Right lobe of liver (tissue), 6 donors: ENCODE measurements around the gene OGFOD3. TPM values are rescaled to one million over a fixed set of nuclear protein-coding genes. Genes with fewer than 3 reads are reported as not detected.
A peak's percentile ranks its signal among the peaks of the same experiment; 100 is the strongest.

Experiments used
- ATAC-seq, 4 donors: fragments of 200-7000 bp; cut with Tn5 transposase; one replicate each; pipeline ENCODE4 v1.9.1; 2020; ENCODE audit warnings: mild to moderate bottlenecking in 4 of 4, moderate library complexity in 4 of 4
- DNase-seq, 3 donors: peaks; one replicate each; pipeline ENCODE4 v3.0.0-alpha.2; 2020
- H3K27ac ChIP-seq, 3 donors: fragments of 200-600 bp; one replicate each; pipeline ENCODE4 v1.8.0; 2022
- H3K27me3 ChIP-seq, 2 donors: fragments of 200-600 bp; one replicate each; pipeline ENCODE4 v1.8.0; 2022
- H3K36me3 ChIP-seq, 4 donors: fragments of 200-600 bp; sonication (generic) in 1 of 4; one replicate each; pipeline versions ENCODE4 v1.5.1 to v1.8.0; 2017 to 2022; ENCODE audit warnings: control low read depth in 1 of 4
- H3K4me1 ChIP-seq, 4 donors: fragments of 200-600 bp; sonication (generic) in 1 of 4; one replicate each; pipeline versions ENCODE4 v1.5.1 to v1.8.0; 2017 to 2022; ENCODE audit warnings: control low read depth in 1 of 4
- H3K4me3 ChIP-seq, 3 donors: fragments of 200-600 bp; one replicate each; pipeline ENCODE4 v1.8.0; 2022
- H3K9me3 ChIP-seq, 4 donors: fragments of 200-600 bp; sonication (generic) in 1 of 4; one replicate each; pipeline versions ENCODE4 v1.5.1 to v1.8.0; 2017 to 2022; ENCODE audit warnings: control low read depth in 1 of 4
- POLR2A ChIP-seq: fragments of 450-650 bp; IDR thresholded peaks from one replicate; pipeline ENCODE4 v1.6.1; 2017; ENCODE audit warnings: antibody characterized with exemption, mild to moderate bottlenecking
- WGBS: methylation state at CpG from one replicate; pipeline ENCODE4 v1.1.6; 2018; ENCODE audit warnings: low coverage, low lambda C conversion rate; ENCODE audit not compliant: insufficient coverage; ENCODE audit errors: missing lambda C conversion rate; 5-methylcytosine and 5-hydroxymethylcytosine counted together
- intact Hi-C, 2 donors: fragments of 100-400 bp; cut with DNase I; formaldehyde crosslinking; loops; one replicate each; pipeline versions ENCODE4 v1.11.2 to v1.14.1; 2022
- total RNA-seq, 6 experiments: library from RNA; depleted of rRNA in 2 of 6; stranded (reverse); fragments of >200 nt in 2 of 6; fragmentation: NEBNext Ultra II Directional in 3 of 6; extraction: Animal tissue kit (Norgen Biotek cat#: 25700) in 3 of 6; gene quantifications; one replicate each; pipeline versions ENCODE4 v1.1.0 to v1.2.4, GENCODE V29; 2016 to 2023
- TF ChIP-seq, protein P1 (sequence below), 4 donors: fragments of 200-600 bp in 3 of 4; fragments of 450-650 bp in 1 of 4; IDR thresholded peaks; one replicate each; pipeline versions ENCODE4 v1.5.1 to v1.8.0; 2016 to 2022; ENCODE audit warnings: antibody characterized with exemption in 4 of 4, mild to moderate bottlenecking in 2 of 4
- donor health status: DM: no; HTN: yes; CAD: no.
- donor health status: DM: no; HTN: no; CAD: no.
- donor health status: DM: no; HTN: no; CAD: no.
- donor health status: DM: no; HTN: yes; CAD: no.
- donor health status: DM: no; HTN: yes; CAD: no.

OGFOD3 gene
- total RNA-seq, 6 experiments from 2014 or later, result 13.5 to 23.4 (median 16.2) TPM

DNA sequence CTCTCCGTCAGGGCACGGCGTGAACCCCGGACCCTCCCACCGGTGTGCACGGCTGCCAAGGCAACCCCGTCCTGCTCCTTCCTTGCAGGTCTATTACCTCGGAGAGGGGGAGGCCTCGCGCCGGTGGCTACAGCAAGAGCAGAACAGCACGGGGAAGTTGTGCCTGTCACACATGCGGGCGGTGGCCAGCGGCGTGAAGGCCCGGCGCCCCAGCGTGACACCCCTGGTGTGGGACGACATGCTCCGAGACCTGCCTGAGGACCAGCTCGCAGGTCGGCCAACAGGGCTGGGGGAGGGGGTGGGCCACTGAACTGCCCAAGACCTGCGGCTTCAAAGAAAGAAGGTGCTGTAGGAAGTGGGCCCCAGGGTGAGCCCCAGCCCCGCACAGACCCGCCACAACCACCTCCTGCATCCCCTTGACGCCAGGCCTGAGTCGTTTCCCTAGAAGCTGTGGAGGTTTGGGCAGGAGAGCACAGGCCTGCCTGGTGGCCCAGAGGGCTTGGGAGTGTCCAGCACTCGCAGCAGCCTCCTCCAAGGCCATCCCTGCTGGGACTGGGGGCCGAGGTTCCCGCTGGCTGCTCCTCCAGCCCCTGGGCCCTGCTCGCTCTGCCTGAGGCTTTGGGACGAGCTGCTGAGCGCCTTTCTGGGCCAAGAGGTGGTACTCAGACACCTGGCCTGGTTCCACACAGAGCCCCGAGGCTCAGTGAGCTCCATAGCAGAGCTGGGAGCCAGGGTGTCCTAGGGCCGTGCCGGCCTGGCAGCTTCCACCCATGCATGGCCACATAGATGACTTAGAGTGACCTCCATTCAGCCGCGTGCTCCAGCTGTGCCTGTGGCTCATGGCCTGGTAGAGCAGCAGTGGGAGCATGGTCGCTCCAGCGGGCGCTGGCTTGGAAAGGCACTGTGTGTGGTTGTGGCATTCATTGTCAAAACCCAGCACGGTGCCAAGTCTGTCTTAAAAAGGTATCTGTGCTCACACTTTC, 17.5 kb upstream of the OGFOD3 start:
- intact Hi-C loops, result no loop called here
- H3K27ac ChIP-seq, result no peak overlapping the region
- no peaks in the 10 kb centered on the region for H3K27me3 ChIP-seq
- no peaks in the 10 kb centered on the region for H3K9me3 ChIP-seq
- H3K4me1 ChIP-seq, result peaks cover 0 to 3% (median 0%) of the 10 kb centered on the region in 4 donors
- no peaks in the 10 kb centered on the region for H3K36me3 ChIP-seq
- H3K4me3 ChIP-seq, result no peak overlapping the region
- no CpG with 5 or more reads among the region's 43 CpGs for WGBS
- TF ChIP-seq, protein P1, sequence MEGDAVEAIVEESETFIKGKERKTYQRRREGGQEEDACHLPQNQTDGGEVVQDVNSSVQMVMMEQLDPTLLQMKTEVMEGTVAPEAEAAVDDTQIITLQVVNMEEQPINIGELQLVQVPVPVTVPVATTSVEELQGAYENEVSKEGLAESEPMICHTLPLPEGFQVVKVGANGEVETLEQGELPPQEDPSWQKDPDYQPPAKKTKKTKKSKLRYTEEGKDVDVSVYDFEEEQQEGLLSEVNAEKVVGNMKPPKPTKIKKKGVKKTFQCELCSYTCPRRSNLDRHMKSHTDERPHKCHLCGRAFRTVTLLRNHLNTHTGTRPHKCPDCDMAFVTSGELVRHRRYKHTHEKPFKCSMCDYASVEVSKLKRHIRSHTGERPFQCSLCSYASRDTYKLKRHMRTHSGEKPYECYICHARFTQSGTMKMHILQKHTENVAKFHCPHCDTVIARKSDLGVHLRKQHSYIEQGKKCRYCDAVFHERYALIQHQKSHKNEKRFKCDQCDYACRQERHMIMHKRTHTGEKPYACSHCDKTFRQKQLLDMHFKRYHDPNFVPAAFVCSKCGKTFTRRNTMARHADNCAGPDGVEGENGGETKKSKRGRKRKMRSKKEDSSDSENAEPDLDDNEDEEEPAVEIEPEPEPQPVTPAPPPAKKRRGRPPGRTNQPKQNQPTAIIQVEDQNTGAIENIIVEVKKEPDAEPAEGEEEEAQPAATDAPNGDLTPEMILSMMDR (IDR thresholded peaks at IDR 0.05), result no peak
- TF ChIP-seq POLR2A, result no peak
- DNase-seq, result peak; percentile 37 to 62 (median 54)
- ATAC-seq, result peak; percentile 7 to 45 (median 23)

- DNase-seq, result no peak
- no peak overlapping the region for H3K27ac ChIP-seq
- H3K36me3 ChIP-seq, result no peaks in the 10 kb centered on the region
- no peaks in the 10 kb centered on the region for H3K9me3 ChIP-seq
- H3K27me3 ChIP-seq, result no peaks in the 10 kb centered on the region
- ATAC-seq, result no peak
- H3K4me1 ChIP-seq, result peaks cover 0 to 3% (median 0%) of the 10 kb centered on the region in 4 donors
- TF ChIP-seq, protein P1 (IDR thresholded peaks at IDR 0.05), result no peak
- TF ChIP-seq POLR2A, result no peak
- no CpG with 5 or more reads among the region's 12 CpGs for WGBS
- H3K4me3 ChIP-seq, result no peak overlapping the region
- intact Hi-C loops, result no loop called here
Observed at GRCh38 chr17:82435103-82435502, 16.7 kb upstream of the OGFOD3 start.

DNA sequence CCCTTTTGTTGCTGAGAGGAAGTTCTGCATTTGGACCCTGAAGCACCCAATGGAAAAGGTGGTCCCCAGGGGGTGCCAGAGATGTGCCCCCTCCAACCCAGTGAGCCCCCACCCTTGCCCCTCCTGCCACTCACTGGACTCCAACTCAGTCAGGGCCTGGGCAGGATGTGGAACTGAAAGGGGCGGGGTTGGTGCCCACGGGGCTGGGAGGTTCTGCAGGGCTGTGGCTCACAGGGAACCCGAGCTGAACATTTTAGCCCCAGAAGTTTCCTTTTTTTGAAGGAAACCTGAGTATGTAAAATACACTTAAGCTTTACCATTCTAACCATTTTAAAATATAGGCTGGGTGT, 15.8 kb upstream of the OGFOD3 start:
- Histone ChIP-seq H3K27ac (no peak overlapping the region), H3K36me3 (no peaks in the 10 kb centered on the region), H3K4me1 (peaks cover 0 to 3% (median 0%) of the 10 kb centered on the region in 4 donors), H3K9me3 (no peaks in the 10 kb centered on the region), H3K27me3 (no peaks in the 10 kb centered on the region), H3K4me3 (no peak overlapping the region)
- ATAC-seq (no peak), DNase-seq (no peak)
- 90% methylated on average over 3 of the region's 3 CpGs for WGBS
- intact Hi-C loops, result no loop called here
- no peak for TF ChIP-seq POLR2A
- TF ChIP-seq, protein P1 (IDR thresholded peaks at IDR 0.05), result no peak

GRCh38 chr17:82433560-82434215, 15.3 kb upstream of the OGFOD3 start:
- DNase-seq (no peak), ATAC-seq (no peak)
- Histone ChIP-seq H3K4me3 (no peak overlapping the region), H3K4me1 (peaks cover 0 to 3% (median 0%) of the 10 kb centered on the region in 4 donors), H3K27me3 (no peaks in the 10 kb centered on the region), H3K36me3 (no peaks in the 10 kb centered on the region), H3K9me3 (no peaks in the 10 kb centered on the region), H3K27ac (no peak overlapping the region)
- WGBS, result no CpG with 5 or more reads among the region's 32 CpGs
- TF ChIP-seq, protein P1 (IDR thresholded peaks at IDR 0.05), result no peak
- no peak for TF ChIP-seq POLR2A
- intact Hi-C loops, result no loop called here
